IPS DF 19.7 (cell line): ENCODE measurements around the gene YOD1.
A peak's percentile ranks its signal among the peaks of the same experiment; 100 is the strongest.

Source experiments
- DNase-seq: peaks from one replicate; pipeline ENCODE4 v3.0.0-alpha.2; 2013; ENCODE audit warnings: low read depth, low spot score

The YOD1 gene

GRCh38 chr1:207072233-207072632, 21.2 kb upstream of the YOD1 start:
- DNase-seq: no peak

- DNase-seq: no peak
Measured at GRCh38 chr1:207071426-207071825, 20.4 kb upstream of the YOD1 start.

DNA sequence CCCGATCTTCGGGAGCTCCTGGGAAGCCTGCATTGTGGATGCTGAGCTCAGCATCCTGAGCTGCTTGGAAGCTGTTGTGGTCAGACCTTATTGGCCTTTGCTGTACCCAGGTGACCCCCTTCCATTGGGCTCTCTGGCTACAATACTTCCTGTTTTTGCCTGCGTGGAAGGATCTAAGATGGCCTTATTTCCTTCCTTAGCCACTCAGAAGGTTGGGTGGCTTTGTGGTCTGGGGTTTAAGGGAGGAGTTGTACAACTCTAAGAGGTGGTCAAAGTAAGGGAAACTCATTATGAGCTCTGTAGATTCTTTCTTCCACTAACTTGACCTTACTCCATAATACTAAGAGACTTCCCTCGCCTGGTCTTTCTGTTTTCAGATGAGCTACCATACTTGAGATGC, 19.8 kb upstream of the YOD1 start:
- no peak for DNase-seq

- DNase-seq: no peak
Measured at GRCh38 chr1:207069858-207070506, 19.0 kb upstream of the YOD1 start.

DNA sequence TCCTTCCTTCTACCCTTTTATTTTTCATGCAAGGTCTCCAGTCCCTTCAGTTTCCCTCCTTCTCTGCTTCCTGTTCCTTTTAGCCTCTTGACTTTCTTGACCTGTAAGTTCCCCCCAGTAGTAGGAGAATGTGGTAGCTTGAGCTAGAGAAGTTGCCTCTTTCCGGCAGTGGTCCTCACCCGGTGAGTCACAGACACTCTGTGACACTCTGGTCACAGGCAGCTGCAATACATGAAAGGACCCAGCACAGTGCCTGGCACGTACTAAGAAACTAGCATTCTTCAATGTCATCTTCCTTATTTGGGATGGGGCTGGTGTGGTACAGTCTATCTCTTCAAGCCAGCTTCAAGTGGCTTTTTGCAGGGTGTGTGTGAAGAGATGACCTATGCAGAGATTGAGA, 18.1 kb upstream of the YOD1 start:
- DNase-seq: no peak

DNA sequence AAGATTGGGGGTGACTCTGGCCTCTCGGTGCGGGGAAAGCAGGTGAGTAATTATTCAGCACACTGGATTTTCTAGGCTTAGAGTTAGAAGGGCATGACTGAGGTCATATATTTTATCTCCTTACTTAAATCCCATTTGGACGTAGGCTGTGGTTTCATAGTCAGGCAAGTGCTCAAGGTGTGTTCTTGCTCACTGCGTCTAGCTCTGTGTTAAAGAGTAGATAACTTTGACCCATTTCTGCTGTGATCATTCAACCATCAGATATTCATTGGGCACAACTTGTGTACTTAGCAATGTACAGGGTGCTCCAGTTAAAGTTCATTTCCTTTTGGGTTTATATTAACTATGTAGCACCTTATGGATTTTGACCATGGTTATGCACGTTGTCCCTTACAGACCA, 16.7 kb upstream of the YOD1 start:
- DNase-seq: no peak

DNA sequence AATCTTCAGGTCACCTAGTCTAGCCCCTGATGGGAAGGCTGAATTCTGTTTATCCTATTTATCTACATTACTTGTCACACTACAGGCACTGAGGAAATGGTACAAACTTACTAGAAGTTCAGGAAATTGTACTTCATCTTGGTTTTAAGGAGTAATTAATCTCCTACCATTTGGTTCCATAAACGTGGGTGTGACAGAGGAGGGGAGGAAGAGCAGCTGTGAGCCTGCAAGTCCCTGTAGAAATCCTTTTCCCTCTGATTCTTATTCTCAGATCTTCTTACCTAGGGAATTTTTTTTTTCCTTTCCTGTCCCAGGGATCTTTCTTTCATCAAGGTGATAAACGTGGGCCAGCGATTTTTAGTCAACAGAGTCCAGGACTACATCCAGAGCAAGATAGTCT, 16.2 kb upstream of the YOD1 start:
- DNase-seq: no peak

DNA sequence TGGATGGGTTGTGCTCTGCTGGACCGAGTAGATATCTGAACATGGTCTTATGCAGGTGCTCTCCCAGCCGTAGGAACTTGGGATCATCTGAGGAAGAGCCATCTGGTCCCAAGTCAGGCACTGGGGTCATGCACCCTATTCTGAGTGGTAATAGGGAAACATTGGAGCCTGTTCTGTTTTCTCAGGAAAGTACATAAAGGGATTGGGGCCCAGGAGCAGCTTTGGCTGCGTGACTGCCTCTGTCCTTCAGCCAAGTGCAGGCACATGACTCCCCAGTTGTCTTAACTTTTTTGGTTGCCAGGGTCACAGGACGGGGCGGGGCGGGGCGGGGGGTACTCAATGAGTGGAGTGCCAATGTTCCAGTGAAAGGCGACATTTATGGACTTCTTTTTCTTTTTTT, 13.6 kb upstream of the YOD1 start:
- DNase-seq: no peak

DNA sequence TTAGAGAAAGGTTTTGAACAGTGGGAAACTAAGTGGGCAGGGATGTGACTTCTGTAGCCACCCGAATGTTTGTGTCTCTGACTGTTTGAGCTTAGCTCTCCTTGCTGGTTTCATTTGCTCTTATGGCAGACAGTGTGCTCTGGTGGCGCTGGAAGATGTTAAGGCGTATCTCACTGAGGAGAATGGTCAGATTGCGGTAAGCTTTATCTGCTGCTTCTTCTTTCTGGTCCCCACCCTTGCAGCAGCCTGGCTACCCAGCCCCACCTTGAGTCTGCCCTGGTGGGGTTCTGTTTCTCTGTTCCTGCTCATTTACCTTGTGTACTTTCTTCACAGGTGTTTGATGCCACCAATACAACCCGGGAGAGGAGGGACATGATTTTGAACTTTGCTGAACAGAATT, 12.0 kb upstream of the YOD1 start:
- DNase-seq: no peak

DNA sequence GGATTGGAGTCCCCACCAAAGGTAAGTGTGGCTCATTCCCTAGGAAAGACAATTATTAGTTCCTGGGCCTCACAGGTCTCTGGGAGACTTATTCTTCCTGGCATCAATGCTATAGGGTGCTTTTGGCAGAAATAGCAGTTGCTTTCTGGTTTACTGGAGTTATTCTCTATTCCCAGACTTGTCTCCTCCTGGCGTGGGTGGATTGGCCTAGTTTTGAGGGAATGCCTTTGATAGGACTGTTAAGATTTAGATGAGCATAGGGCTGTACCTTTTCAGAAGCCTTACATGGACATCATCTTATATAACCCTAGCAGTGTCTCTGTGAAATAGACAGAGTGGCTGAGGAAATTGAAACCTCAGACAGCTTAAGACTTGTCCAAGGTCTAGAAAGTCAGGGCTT, 11.1 kb upstream of the YOD1 start:
- no peak for DNase-seq

DNA sequence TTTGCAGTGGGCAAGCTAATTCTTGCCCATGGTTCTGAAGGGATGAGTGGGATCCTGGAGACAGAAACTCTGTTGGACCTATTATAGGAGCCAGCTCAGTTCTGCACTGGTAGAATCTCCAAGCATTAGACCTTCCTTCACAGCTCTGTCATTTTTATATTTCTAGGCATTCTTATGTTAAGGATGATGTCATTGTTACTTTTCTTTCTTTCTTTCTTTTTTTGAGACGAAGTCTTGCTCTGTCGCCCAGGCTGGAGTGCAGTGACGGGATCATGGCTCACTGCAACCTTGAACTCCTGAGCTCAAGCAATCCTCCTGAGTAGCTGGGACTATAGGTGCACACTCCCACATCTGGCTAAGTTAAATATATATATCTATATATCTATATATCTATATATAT, 9.6 kb upstream of the YOD1 start:
- no peak for DNase-seq

DNA sequence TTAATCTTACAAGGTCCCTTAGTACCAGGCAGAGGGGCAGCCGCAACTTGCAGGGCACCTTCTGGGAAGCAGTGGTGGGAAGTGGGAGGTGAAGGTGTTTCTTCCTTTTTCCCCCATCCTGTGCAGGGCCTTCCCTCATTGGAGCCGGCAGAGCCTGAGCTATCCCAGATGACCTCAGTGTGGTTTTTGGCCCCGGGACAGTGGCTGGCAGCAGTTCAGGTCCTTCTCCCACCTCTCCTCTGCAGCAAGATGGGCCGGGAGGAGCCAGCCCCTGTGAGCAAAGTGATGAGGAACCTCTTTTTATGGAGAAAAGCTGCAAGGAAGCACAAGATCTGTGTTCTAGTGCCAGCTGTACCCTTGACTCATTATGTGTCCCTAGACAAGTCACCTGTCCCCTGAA, 8.9 kb upstream of the YOD1 start:
- no peak for DNase-seq

DNA sequence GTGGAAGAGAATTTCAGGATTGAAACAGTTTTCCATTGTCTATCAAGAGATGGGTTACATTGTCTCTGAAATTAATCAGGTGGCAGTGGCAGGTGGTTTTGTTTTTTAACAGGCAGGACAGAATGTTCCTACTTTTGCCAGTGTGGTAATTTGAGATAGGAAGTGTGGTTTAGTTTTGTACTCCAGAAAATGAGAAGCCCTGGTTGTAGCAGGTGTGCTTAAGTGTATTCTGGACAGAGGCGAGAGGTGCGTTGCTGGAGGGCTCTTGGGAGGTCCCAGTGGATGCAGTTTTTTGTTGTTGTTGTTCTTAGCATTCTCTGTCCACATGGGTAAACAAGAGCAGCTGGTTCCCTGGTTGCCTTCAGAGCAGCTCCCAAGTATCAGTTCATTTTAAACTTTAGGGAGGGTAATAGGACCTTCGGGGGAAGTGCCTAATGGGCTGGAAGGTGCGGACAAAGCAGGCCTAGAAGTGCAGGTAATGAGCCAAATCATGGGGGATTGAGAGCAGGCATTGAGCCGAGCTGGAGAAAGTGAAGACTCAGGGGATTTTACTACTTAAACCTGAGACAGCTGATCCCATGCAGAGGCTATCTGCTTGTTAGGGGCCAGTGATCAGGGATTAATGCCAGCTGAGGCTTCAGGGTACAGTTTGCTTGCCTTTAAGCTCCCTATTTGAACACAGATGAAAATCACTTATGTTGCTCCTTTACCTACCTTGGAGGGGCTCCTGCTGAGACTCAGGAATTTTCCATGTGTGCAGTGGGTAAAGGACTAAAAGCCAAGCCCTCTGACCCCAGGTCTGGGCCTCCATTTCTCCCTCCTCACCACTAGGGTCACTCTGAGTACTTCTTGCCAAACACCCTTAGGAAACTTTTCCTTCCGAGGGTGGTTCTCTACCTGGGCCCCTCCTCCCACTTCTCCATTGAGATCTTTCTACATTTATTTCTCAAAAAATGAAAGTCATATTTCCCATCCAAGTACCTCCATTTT, 8.2 kb upstream of the YOD1 start:
- no peak for DNase-seq

- no peak for DNase-seq
Measured at GRCh38 chr1:207058252-207058651, 7.2 kb upstream of the YOD1 start.

- no peak for DNase-seq
Measured at GRCh38 chr1:207056673-207057072, 5.7 kb upstream of the YOD1 start.

- no peak for DNase-seq
Measured at GRCh38 chr1:207055386-207056001, 4.5 kb upstream of the YOD1 start.

DNA sequence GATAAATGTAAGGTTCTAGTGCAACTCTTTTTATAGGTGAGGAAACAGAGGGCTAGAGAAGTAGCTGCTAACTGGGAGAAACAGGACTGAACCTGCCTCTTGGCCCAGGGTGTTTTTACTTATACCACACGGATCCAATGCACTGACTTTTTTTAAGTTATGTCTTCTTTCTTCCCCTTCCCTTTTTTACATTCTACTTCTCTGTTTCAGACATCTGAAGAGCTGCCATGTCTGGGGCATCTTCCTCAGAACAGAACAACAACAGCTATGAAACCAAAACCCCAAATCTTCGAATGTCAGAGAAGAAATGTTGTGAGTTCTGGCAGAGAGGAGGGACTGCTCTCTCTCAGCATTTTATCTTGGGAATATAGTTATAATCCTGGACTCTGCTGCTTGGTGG, 3.5 kb upstream of the YOD1 start:
- no peak for DNase-seq

- peak; percentile 97 for DNase-seq
Measured at GRCh38 chr1:207052911-207053769, 2.1 kb upstream of the YOD1 start, which contains the start of gene PFKFB2. TSS of gene PFKFB2 (plus strand) at chr1:207053275. CDS start at chr1:207054718, 1,443 bp downstream.

DNA sequence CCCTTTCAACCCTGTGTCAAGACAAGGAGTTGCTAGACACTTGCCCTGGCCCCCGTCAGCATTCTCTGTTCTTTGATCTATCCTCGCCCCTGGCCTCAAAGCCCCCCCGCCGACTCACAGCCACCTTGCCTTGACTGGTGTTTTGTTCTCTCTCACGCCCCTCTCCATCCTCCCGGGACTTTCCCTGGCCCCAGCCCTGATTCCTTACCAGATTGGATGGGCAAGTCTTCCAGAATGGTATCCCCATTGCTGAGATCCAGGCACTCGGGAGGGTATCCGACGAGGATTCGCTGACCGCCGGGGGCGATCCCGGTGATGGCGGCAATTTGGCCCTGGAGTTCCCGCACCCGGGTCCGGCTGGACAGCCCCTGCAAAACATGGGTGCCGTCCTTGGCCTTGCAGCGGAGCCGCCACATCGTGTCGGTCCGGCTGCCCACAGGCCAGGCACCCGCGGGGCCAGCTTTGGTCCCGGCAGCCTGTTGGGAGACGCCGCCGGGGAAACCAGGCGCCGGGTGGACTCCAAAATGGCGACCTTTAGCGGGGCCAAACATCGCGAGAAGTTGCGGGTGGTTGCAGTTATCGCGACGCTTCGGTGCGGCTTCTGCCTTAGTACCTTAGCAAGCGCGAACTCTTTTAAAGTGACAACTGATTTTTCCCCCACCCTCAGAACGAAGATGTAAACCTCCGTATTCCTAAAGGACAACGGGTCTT, 373 bp downstream of the YOD1 start:
- no peak for DNase-seq

DNA sequence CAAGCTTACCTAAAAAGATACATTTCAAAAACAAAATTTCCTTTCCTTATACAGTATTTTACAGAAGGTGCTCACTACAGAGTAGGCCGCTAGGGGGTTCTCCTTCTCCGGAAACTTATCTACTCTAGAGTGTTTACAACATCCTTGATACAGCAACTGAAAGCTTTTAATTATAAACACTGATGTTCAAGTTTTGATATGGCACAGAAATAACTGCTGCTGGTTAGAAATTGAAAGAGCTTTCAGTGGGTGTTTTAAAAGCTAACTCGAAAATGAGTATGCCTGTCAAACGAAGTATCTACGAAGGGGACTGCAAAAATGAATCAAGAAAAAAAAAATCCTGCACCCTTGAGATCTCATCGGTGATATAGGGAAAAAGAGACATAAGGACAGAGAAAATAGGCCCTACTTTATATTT, 1.0 kb downstream of the YOD1 start:
- no peak for DNase-seq

DNA sequence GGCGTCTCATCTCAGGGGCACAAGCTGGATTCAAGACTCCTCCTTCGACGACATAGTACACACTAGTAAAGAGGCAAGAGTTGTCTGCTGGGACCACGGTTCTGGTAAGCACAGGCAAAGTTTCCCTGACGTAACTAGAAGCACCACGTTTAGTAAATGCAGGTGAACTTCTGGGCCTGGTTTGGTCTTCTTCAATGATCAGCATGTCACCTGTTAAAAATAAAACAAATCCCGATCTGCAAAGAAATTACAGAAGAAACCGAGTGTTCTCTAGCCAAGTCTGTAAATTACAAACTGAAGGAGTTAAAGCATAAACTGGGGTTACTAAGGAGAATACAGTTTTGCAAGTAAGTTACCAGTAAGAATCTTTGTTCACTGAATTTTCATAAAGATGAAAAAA, 1.5 kb downstream of the YOD1 start:
- no peak for DNase-seq
